Lung (tissue), 12 donors: ENCODE results near the gene CUL3. TPM values are rescaled to one million over a fixed set of nuclear protein-coding genes. Genes with fewer than 3 reads are reported as not detected.
A peak's percentile ranks its signal among the peaks of the same experiment; 100 is the strongest.

Experiments
- ATAC-seq: fragments of 200-7000 bp; cut with Tn5 transposase; one replicate; pipeline ENCODE4 v1.9.1; 2020; ENCODE audit warnings: moderate number of reproducible peaks; ENCODE audit not compliant: insufficient read depth, low FRiP score
- DNase-seq, 3 donors: peaks; one replicate each; pipeline ENCODE4 v3.0.0-alpha.2; 2013 to 2017
- H3K27ac ChIP-seq, 2 donors: one replicate each; pipeline ENCODE4 v1.5.1; 2013; ENCODE audit warnings: mild to moderate bottlenecking in 2 of 2, moderate library complexity in 2 of 2, control low read depth in 1 of 2, inconsistent platforms in 1 of 2, low read depth in 1 of 2, low read length in 1 of 2
- H3K27me3 ChIP-seq, 3 donors: one replicate each; pipeline ENCODE4 v1.5.1; 2013; ENCODE audit warnings: low read length in 2 of 3; ENCODE audit not compliant: control insufficient read depth in 3 of 3, insufficient read depth in 3 of 3
- H3K36me3 ChIP-seq, 4 donors: one replicate each; pipeline ENCODE4 v1.5.1; 2013; ENCODE audit warnings: low read length in 4 of 4, mild to moderate bottlenecking in 1 of 4, moderate library complexity in 1 of 4; ENCODE audit not compliant: control insufficient read depth in 4 of 4, insufficient read depth in 4 of 4
- H3K4me1 ChIP-seq, 5 donors: one replicate each; pipeline ENCODE4 v1.5.1; 2013; ENCODE audit warnings: low read length in 5 of 5, mild to moderate bottlenecking in 2 of 5, moderate library complexity in 1 of 5; ENCODE audit not compliant: control insufficient read depth in 5 of 5, insufficient read depth in 5 of 5
- H3K4me3 ChIP-seq: one replicate; pipeline ENCODE4 v1.5.1; 2013; ENCODE audit warnings: mild to moderate bottlenecking, control low read depth, moderate library complexity
- H3K9ac ChIP-seq, 2 donors: one replicate each; pipeline ENCODE4 v1.5.1; 2013; ENCODE audit warnings: low read length in 2 of 2, control low read depth in 1 of 2; ENCODE audit not compliant: insufficient read depth in 1 of 2
- H3K9me3 ChIP-seq, 4 donors: one replicate each; pipeline ENCODE4 v1.5.1; 2013; ENCODE audit warnings: low read length in 3 of 4, mild to moderate bottlenecking in 1 of 4, moderate library complexity in 1 of 4; ENCODE audit not compliant: control insufficient read depth in 4 of 4, insufficient read depth in 3 of 4
- CTCF ChIP-seq: IDR thresholded peaks from 2 replicates; pipeline ENCODE4 v1.5.1; 2012; ENCODE audit warnings: mild to moderate bottlenecking; ENCODE audit errors: control extremely low read depth, extremely low read depth
- WGBS, 2 donors: extraction: QIAGEN DNeasy Blood & Tissue Kit; methylation state at CpG; one replicate each; pipeline ENCODE4 v1.1.7; 2013; 5-methylcytosine and 5-hydroxymethylcytosine counted together
- polyA plus RNA-seq, 2 donors: library from polyadenylated mRNA; stranded (reverse); fragments of 200-250 nt; gene quantifications; one replicate each; pipeline ENCODE4 v1.2.1, GENCODE V29; 2013
- total RNA-seq, 2 donors: library from RNA; depleted of rRNA in 1 of 2; stranded (reverse); fragments of >200 nt in 1 of 2; gene quantifications; one replicate each; pipeline ENCODE4 v1.2.1, GENCODE V29; 2014 to 2021
- donor health status: control.
- donor health status: control.
- donor health status: Bipolar disorder and iron deficiency.
- donor health status: healthy.
- donor health status: DM: yes; HTN: yes; CAD: no.

Gene CUL3
- total and polyA plus RNA-seq, 4 donors: 45.5 to 120 (median 64.6) TPM

- no peaks in the 10 kb centered on the region for H3K4me1 ChIP-seq
- 95 to 96% methylated on average over 3 of the region's 3 CpGs for WGBS, 2 donors
- H3K4me3 ChIP-seq: no peak overlapping the region
- H3K27me3 ChIP-seq: no peaks in the 10 kb centered on the region
- H3K27ac ChIP-seq: no peak overlapping the region
- H3K36me3 ChIP-seq: no peaks in the 10 kb centered on the region
- H3K9me3 ChIP-seq: no peaks in the 10 kb centered on the region
- no peak for ATAC-seq
- DNase-seq: no peak
- TF ChIP-seq CTCF: no peak
- H3K9ac ChIP-seq: no peak overlapping the region
Observed at GRCh38 chr2:224453892-224454291, 131.3 kb downstream of the CUL3 start.

GRCh38 chr2:224449212-224450147 lies 135.7 kb downstream of the CUL3 start:
- Histone ChIP-seq H3K36me3 (no peaks in the 10 kb centered on the region), H3K27me3 (no peaks in the 10 kb centered on the region), H3K27ac (no peak overlapping the region), H3K4me3 (no peak overlapping the region), H3K9ac (no peak overlapping the region), H3K4me1 (no peaks in the 10 kb centered on the region), H3K9me3 (no peaks in the 10 kb centered on the region)
- TF ChIP-seq CTCF: peak; percentile 37
- 48 to 55% methylated on average over 4 of the region's 4 CpGs for WGBS, 2 donors
- DNase-seq: peak in 2 of 3 donors; percentile 38 to 51
- no peak for ATAC-seq

DNA sequence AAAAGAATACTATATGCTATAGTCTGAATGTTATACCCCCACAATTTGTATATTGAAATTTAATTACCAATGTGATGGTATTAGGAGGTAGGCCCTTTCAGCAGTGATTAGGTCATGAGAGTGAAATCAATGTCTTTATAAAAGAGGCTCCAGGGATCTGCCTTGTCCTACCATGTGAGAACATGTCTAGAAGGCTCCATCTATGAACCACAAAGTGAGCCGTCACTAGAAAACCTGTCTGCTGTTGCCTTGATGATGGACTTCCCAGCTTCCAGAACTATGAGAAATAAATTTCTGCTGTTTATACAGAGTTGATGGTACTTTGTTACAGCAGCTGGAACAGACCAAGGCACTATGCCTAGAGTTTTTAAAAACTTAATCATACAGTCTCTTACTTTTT lies 136.9 kb downstream of the CUL3 start:
- no peak for ATAC-seq
- no peak overlapping the region for H3K9ac ChIP-seq
- no peak overlapping the region for H3K4me3 ChIP-seq
- no peak for DNase-seq
- WGBS, 2 donors: 93 to 97% methylated on average over 1 of the region's 1 CpG
- H3K9me3 ChIP-seq: no peaks in the 10 kb centered on the region
- no peak for TF ChIP-seq CTCF
- no peaks in the 10 kb centered on the region for H3K27me3 ChIP-seq
- H3K27ac ChIP-seq: no peak overlapping the region
- no peaks in the 10 kb centered on the region for H3K36me3 ChIP-seq
- H3K4me1 ChIP-seq: peaks cover 0 to 4% (median 0%) of the 10 kb centered on the region in 5 donors
